ENCODE data around the gene SCFD2.
"Not testable (repeated sequence)": the region's sequence is repeated elsewhere in the genome, so short reads cannot be mapped to it uniquely, and the experiment has no call there.

The SCFD2 gene

DNA sequence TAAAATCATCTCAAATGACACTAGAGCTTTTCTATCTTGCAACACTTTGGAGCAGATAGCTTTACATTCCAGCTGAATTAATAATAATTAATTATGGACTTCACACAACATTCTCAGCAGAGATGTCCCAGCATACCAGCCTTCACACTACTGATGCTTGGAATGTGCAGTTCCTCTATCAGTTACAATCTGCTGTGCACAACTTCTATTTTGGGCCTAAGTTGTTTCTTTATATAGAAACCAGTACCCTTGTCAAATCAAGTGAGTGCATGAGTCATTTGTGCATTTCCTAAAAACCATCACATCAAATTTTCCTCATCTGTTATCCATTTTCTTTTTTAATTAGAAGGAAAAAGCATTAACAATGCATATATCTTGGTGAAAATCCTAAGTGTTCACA is 512.5 kb downstream of the SCFD2 start:
- DNase-seq (ENCODE audit: low read depth) = peak; percentile 38

DNA sequence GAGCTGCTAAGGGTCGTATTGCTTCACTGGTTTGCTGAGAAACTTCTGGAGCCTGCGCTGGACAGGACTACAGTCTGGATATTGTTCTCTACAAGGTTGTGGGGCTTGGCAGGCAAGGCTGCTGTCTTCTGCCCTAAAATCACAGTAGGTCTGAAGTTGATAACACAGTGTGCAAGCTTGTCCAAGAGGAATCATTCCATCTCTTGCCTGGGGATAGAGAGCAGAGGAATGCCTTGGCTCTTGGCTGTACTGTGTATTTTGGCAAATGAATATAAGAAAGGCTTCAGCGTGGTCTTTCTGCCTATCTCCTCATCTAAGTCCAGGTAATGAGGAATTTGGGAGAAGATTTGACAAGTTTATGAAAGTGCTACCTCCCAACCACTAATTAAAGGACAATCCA is 513.1 kb downstream of the SCFD2 start:
- DNase-seq (ENCODE audit: low read depth) = no peak

DNA sequence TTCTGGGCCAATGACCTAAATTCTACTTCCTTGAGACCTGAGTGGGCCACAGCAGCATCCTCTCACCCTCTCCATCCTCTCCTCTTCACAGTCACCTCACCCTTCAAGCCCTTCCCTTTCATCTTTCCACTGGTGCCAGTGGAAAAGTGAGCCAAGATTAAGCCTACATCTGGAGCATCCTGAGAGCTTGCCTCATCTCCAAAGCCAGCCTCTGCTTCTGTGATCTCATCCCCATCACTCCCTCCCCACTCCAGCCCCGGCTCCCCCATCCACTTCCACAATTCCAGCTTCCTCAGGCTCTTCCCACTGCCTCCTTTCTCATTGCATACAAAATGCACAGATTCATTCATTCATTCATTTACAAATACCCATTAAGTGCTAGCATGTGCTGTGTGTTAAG is 513.8 kb downstream of the SCFD2 start:
- no peak for DNase-seq (ENCODE audit: low read depth)

DNA sequence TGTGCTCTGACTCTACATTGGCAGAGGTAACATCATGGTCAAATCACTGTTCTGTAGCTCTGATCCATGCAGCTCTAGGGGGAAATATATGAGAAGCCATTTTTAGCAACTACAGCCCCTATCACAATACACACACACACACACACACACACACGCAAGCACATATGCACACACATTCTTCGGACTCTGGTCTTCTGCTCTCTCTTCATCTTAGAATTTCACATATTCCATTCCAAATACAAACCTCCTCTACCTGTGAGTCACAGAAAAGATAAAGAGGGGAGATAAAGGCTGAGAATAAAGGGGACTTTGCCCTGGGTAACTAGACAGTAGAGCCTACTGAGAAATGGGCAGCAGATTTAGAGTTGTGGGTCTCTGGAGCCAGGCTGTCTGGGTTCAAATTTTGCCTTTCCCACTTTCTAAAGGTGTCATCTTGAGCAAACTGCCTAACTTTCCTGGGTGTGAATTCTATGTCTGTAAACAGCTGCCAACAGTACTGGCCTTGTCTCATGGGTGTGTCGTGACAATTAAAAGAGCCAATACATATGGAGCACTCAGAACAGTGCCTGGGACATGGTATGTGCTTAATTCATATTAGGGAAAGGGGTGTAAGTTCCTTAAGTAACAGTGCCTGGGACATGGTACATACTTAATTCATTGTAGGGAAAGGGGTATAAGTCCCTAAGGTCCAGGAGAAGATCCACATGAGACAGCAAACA is 515.3 kb downstream of the SCFD2 start:
- DNase-seq (ENCODE audit: low read depth) = no peak

DNA sequence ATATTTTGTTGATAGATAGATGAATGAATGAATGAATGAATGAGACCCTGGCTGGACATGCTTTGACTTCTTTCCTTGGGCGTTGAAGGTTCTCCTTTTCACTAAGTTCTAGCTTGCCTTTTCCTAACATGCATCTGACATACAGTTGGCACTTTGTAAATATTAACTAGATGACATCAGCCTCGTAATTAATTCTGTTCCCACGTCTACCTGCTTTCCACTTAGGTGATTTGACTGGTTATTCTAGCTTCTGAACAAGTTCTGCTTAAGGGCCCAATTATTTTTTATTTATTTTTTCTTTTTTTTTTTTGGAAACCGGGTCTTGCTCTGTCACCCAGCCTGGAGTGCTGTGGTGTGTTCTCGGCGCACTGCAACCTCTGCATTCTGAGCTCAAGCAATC is 517.6 kb downstream of the SCFD2 start:
- DNase-seq (ENCODE audit: low read depth) = no peak

DNA sequence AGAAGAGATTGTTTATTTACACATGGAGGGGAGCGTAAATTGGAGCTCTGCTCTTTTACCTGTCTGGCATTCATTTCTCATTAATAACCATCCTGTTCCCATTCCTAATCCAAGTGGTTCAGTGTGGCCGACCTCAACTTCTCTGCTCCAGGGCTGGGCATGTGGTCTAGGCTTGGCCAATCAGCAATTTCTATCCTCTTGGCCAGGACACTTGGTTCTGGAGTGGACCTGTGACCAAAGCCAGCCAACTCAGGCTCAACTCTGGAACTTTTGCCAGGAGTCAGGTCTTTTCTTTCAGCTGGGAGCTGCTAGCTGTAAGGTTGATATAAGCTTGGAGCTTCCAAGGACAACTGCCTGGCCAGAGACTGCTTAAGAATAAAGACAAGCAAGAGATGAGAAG is 519.4 kb downstream of the SCFD2 start:
- DNase-seq (ENCODE audit: low read depth) = no peak

DNA sequence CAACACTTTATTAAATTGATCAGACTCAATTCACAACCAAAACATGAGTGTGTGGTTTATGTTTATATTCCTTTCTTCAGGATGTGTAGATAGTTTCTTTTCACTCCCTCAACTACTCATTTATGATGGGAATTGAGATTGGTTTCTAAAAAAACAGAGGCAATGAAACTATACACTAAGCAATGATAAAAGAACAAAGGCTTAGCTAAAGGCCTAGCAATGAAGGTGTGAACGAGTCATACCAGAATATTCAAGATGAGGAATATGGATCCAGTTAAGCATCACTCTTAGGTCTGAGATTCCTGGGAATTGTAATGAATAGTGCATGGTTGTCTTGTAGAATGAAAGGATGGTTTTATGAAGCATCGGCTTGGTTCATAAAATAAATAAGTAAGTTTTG is 521.3 kb downstream of the SCFD2 start:
- DNase-seq (ENCODE audit: low read depth) = no peak

DNA sequence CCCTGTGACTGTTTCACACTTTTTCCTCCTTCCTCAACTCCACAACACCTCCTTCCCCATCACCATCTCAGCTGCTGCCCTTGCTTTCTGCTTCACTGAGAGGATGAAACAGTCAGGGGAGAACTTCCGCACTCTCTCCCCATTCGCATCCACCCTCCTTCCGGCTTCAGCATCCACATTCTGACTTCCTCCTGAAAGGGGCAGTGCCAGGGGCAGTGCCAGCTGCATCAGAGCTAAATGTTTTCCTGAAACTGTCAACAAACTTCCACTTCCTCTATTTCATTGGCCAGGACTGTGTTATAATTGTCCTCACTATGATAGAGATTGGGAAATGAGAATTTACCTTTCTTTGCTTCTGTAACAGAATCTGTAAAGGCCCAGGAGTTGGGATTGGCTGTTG is 521.9 kb downstream of the SCFD2 start:
- DNase-seq (ENCODE audit: low read depth) = no peak

DNA sequence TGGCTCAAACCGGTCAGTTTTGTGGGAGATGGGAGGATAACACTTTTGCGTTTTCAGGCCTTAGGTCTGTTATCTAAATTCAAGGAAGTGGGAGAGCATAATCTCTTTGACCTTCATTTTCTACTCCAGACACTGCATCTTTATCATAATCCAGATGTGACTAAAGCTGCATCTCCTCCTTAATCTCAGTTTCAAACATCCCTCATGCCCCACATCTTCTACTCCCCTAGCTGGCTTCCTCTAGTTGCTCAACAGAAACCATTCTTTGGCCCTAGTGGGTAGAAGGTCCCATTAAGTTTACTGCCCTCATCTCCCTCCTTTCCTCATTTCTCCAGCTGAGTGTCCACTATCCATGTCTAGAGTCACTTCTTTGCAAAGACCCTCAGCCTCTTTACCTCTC is 522.5 kb downstream of the SCFD2 start:
- DNase-seq (ENCODE audit: low read depth) = no peak

DNA sequence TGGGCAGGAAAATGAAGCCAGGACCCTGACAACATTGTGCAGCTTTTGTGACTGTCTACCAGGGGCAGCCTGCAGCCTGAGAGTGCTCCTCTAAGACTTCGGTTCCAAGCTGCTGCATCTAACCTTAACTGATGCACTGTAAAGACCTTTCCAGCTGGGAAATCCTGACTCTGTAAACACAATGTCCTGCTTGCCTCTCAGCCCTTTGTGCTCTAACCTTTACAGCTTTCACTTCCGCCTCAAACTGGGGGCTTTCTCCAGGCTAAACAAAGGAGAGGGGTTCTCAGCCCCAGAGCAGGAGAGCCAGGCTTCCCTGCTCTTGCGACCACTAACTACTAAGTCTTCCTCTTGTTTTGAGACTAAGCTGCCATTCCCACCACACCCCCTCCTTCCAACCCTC is 523.1 kb downstream of the SCFD2 start:
- no peak for DNase-seq (ENCODE audit: low read depth)

DNA sequence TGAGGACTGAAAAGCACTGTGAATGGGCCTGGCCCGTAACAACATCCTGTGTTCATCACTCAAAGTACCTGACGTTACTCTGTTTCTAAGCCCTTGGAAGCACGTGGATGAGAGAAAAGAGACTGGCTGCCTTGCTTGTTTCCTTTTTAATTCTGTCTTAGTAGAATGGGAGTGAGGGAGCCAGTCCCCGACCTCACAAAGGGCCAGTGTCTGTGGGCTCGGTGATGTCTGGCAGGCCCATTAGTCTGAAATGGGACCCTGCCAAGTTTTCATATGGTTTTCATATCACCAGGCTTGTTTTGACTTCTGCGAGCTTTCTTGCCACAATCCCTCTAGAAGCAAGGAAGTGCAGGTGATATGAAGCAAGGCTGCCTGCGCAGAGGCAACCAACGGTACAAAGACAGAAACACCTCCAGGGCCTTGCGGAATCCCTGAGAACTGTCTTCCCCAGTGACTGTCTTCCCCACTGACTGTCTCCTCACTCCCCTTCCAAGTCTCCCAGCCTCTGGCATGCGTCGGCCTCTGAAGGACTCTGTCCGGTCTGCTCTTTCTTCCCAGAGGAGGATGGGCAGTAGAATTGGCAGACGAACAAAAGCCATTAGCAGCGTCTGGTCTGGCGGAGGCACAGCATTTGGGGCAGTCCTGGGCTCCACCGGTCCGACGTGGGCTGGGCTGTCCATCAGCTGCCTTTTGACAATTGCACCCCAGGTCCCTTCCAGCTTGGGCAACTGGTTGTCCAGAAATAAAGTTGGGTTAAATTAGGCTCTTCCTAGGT is 524.0 kb downstream of the SCFD2 start:
- DNase-seq (ENCODE audit: low read depth) = no peak

DNA sequence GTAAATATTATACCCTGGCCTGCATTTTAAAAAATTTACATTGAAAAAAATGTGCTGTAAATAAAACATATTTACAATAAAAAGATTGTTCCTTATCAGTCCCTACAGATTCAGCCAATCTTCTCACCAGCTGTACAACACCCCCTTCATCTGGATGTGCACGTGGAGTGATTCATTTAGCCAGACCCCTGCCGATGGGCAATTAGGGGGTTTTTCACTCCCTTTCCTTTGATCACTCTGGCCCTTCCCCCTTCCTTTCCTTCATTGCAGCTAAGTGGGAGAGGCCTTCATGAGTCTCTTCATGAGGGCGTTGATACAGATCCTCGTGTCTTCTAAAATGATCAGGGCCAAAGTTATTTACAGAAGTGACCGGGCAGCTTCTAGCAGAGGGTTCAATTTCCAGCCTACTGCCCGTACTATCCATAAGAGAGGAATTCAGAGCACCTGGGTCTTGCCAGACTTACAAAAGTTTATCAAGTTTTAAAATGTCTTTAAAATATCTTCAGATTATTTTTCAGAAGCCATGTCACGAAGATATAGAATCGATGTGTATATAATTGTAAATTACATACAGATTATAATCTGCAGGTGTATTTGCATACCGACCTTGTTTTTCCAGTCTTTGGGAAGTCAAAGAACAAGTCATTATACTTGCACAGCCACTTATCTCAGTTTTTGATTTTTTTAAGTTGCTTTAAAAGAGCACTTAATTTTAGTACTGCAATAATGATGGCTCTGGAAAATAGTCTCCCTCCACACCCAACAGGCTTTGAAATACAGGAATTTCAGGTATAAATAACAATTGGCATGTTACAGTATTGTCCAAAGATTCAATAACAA is 525.1 kb downstream of the SCFD2 start:
- DNase-seq (ENCODE audit: low read depth) = no peak

DNA sequence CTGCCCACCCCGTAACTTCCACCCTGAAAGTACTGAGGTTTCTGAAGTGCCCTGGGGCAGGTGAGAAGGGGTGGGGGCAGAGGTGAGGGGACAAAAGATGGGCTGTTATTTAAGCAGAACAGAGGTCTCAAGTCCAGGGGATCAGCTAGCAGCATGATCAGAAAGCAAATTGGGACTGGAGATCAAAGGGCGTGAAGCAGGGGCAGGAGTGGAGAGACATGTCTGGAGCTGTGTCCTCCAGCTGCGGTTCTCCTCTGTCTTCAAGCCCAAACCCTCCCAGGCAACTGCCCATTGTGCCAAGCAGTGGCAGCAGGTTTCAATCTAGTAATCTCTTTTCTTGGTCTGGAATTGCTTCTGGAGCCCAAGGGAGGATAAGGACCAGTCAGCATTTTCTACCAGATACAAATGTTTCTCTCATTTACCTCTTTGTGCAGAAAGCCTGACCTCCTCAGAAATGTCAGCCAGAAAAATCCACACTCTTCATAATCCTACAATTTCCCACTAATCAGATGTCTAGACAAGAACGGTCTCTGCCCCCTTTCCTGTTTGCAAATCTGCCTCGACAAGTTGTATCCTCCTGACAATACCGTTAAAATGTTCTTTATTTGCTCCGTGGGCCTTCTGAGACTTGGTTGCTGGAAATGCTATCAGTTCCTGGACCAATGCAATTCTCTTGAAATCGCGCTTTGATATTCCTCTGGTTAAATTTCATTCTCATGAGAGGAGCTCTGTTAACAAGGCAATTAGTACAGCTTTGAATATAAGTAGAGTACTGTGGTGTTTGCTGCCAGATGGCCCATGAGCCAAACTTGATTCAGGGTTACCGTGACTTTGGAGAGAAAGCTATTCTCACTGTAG is 526.9 kb downstream of the SCFD2 start:
- DNase-seq (ENCODE audit: low read depth) = no peak

DNA sequence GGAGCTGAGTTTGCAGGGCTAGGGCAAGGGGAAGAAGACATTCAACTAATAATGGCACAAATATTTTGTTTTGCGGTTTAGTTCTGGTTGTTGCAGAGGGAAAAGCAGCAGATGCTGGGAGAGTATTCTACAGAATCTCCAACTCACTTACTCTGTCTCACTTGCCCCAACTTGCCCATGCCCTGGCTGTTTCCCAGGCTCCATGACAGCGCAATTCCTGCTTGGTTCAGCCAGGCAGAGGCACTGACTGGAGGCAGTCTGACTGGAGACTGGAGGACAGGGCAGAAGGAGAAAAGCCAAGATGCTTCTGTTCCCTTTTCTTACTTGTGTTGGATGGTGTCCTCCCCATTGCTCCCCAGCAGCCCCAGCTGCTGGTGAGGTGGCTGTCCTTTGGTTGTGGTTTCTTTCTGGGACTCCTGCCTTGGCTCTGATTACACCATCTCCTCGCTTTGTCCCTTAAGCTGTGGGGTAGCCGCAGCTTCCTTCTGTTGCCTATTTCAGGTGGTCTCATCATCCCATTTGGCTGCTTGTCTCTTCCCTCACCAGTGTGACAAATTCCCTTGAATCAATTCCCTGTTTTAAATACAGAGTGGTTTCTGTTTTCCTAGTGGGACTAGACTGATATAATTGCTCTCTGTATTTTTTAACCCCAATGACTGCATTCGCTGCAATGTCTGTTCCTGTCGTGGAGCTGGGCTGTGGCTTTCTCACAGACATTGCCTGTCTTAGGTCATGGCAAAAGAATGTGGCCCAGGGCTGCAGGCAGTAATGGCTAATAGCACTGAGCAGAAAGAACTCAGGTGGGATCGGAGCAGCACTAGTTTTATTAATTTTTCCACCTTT is 527.9 kb downstream of the SCFD2 start:
- no peak for DNase-seq (ENCODE audit: low read depth)

DNA sequence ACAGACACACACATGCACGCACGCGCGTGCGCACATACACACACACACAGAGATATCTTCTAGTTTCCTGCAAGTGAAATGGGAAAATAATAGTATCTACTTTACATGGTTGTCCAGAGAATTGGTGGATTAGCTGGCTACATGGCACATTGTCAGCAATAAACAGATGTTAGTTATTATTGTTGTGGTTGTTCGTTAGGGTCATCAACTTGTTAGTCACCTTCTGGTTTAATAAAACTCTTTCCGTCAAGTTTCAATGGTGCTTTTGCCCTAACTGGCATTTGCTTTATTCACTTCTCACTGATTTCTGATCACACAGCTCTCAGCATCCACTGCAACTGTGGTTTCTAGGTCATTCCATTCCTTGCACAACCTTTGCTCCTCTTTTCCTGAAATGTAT is 529.2 kb downstream of the SCFD2 start:
- DNase-seq (ENCODE audit: low read depth) = no peak

DNA sequence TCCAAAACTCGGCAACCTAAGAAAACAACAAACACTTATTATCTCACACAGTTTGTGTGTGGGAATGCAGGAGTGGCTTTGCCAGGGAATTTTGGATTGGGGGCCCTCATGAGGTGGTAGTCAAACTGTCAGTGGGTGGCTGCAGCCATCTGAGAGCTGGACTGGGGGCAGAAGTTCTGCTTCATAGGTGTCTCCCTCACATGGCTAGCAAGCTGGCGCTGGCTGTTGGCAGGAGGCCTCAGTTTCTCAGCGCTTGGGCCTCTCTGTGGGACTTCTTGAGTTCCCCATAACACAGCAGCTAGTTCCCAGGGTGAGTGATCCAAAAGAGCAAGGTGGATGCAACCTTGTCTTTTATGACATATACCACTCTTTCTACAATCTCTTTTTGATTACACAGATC is 529.7 kb downstream of the SCFD2 start:
- no peak for DNase-seq (ENCODE audit: low read depth)

DNA sequence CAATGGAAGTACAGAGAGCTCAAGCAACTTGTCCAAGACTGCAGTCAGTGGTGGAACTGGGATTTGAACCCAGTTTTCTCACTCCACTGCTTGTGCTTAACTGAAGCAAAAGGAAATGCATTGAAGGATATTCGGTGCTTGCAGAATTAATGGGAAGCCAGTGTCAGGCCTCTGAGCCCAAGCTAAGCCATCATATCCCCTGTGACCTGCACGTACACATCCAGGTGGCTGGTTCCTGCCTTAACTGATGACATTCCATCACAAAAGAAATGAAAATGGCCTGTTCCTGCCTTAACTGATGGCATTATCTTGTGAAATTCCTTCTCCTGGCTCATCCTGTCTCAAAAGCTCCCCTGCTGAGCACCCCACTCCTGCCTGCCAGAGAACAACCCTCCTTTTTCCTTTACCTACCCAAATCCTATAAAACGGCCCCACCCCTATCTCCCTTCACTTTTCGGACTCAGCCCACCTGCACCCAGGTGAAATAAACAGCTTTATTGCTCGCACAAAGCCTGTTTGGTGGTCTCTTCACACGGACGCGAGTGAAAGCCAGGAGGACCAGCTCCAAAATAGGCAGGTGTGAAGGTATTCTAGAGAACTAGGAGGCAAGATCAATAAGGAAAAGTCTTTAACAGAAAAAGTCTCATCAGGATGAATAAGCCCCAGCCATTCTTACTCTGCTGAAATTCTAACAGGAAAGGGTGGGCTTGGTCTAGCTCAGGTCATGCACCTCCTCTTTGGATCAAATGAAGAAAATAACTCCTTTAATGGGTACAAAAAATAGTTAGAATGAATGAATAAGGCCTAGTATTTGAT is 531.0 kb downstream of the SCFD2 start:
- DNase-seq (ENCODE audit: low read depth) = not testable (repeated sequence)

DNA sequence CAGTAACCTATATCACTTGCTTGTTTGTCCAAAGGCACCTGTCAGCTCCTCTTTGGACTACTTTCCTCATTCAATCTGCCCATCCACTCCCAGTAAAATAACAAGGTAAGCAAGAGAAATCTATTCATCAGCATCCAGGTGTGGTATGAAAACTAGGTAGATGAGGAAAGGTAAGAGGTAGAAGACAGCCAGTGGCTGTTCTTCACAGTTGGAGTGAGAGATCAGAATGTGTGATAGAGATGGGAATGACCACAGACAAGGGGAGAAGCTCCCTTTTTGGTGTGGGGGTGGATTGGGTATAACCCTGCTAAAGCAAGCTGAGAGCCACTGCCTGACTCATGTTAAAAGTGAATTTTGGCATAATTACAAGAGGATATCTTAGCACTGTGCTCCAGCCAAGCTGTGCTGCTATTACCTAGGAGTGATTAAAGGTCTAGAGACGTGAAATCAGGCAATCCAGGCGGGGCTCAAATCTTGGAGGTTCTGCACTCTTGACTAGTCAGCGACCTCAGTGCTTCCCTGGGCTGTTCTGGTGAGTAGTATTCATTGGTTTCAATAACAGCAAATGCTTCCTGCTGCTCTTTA is 531.8 kb downstream of the SCFD2 start:
- DNase-seq (ENCODE audit: low read depth) = no peak

DNA sequence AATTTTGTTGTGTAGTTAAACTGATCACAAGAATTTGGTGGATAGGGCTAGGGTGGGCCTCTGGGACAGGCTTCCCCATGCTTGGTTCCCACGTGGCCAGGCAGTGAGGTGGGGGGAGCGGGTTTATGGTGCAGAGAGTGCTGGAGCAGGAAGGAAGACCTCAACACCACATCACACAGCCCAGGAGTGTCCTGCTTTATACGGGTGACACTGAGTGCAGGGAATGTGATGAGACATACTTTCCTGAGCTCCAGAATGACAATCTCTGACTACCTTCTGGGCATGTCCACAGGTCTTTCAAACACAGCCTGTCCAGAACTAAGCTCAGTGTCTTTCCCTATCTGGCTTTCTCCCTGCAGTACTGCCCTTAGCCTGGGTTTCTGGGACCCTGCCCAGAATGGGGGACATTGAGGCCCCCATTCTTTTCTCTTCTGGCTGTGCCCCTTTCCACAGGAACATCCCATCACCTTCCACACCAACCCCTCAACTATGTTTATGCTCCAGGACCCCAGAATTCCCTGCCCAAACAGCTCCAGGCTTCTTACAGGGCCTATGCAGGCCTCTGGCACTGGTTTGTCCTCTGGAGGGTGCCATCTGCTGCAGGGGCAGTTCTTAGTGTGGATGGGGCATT is 540.3 kb downstream of the SCFD2 start:
- no peak for DNase-seq (ENCODE audit: low read depth)

Measured in non-pigmented ciliary epithelial cell (primary cell).